ENCODE data around the gene PEX11G. TPM values are rescaled to one million over a fixed set of nuclear protein-coding genes. Genes with fewer than 3 reads are reported as not detected.
A peak's percentile ranks its signal among the peaks of the same experiment; 100 is the strongest.

The PEX11G gene
- total RNA-seq, 3 donors from 2014 or later, result 0.76 to 1.1 (median 0.90) TPM

GRCh38 chr19:7492558-7492957 is 3.7 kb upstream of the PEX11G start:
- H3K4me3 Mint-ChIP-seq, result no peak overlapping the region
- DNase-seq (no peak), ATAC-seq (no peak)
- peaks cover 8% of the 10 kb centered on the region for H3K27me3 Mint-ChIP-seq (ENCODE audit: low read depth)
- peaks cover 20% of the 10 kb centered on the region for H3K4me1 Mint-ChIP-seq (ENCODE audit: low read depth)
- no peaks in the 10 kb centered on the region for H3K36me3 Mint-ChIP-seq (ENCODE audit: insufficient read depth)
- no peaks in the 10 kb centered on the region for H3K9me3 Mint-ChIP-seq

DNA sequence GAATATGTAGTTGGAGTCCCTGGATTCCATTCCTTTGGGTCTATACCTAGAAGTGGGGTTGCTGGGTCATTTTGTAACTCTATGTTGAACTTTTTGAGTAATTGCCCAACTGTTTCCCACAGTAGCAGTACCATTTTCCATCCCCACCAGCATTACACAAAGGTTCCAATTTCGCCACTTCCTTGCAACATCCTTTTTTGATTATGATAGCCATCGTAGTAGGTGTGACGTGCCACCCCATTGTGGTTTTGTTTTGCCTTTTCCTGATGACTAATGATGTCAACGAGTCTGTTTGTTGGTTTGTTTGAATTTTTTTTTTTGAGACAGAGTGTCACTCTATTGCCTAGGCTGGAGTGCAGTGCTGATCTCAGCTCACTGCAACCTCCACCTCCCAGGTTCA is 3.3 kb upstream of the PEX11G start:
- H3K4me3 Mint-ChIP-seq, result no peak overlapping the region
- H3K4me1 Mint-ChIP-seq (ENCODE audit: low read depth), result peaks cover 20% of the 10 kb centered on the region
- ATAC-seq, result peak; percentile 23 to 24
- H3K27me3 Mint-ChIP-seq (ENCODE audit: low read depth), result peaks cover 5% of the 10 kb centered on the region
- no peaks in the 10 kb centered on the region for H3K9me3 Mint-ChIP-seq
- H3K36me3 Mint-ChIP-seq (ENCODE audit: insufficient read depth), result no peaks in the 10 kb centered on the region
- no peak for DNase-seq

- no peaks in the 10 kb centered on the region for H3K27me3 Mint-ChIP-seq (ENCODE audit: low read depth)
- H3K4me3 Mint-ChIP-seq, result peak overlapping the region; percentile 83
- ATAC-seq, result no peak
- no peak for DNase-seq
- peaks cover 20% of the 10 kb centered on the region for H3K4me1 Mint-ChIP-seq (ENCODE audit: low read depth)
- H3K9me3 Mint-ChIP-seq, result no peaks in the 10 kb centered on the region
- H3K36me3 Mint-ChIP-seq (ENCODE audit: insufficient read depth), result no peaks in the 10 kb centered on the region
Observed at GRCh38 chr19:7489609-7490044, 792 bp upstream of the PEX11G start.

GRCh38 chr19:7486923-7487322 is 1.9 kb downstream of the PEX11G start:
- Mint-ChIP-seq H3K36me3 (ENCODE audit: insufficient read depth) (no peaks in the 10 kb centered on the region), H3K4me3 (no peak overlapping the region), H3K27me3 (ENCODE audit: low read depth) (no peaks in the 10 kb centered on the region), H3K4me1 (ENCODE audit: low read depth) (peaks cover 18% of the 10 kb centered on the region), H3K9me3 (no peaks in the 10 kb centered on the region)
- DNase-seq (no peak), ATAC-seq (no peak)

- no peak for ATAC-seq
- Mint-ChIP-seq H3K4me1 (ENCODE audit: low read depth) (peaks cover 6% of the 10 kb centered on the region), H3K4me3 (no peak overlapping the region), H3K27me3 (ENCODE audit: low read depth) (no peaks in the 10 kb centered on the region), H3K36me3 (ENCODE audit: insufficient read depth) (no peaks in the 10 kb centered on the region), H3K9me3 (no peaks in the 10 kb centered on the region)
- DNase-seq, result no peak
Observed at GRCh38 chr19:7483720-7484201, 5.1 kb downstream of the PEX11G start.

DNA sequence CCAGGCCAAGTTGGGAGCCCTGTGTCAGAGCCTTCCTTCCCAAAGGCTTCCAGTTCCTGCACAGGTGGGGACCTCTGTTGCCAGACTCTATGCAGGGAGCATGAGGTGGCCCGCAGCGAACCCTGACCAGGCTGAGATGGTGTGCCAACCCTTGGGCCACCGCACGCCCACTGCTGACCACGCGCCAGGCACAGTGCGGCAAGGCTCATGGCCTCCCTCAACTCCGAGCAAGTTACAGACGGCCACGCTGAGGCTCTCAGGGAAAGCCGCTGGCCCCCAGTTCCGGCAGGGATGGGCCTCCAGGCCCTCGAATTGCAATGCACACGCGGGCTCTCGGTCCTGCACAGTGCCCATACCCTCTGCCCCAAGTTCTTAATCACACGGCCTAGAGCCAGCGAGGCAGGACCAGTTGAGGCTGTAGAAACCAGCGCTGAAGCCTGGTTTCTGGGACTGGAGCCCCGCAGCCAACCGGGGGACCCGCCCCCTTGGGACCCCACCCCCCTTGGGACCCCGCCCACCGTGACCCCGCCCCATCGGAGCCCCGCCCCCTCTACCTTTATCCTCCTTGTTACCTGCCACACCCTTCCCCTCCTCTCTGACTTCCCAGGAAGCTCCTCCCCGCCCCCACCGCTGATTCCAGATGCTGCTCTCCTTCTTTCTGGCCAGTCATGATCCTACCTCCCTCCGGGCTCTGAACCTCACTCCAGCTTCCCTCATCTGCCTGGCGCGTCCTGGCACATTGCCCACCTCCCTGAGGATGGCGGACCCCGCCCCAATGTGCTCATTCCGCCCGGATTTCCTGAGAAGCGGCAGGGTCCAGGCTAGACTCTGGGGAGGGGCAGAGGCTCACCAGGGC is 6.0 kb downstream of the PEX11G start:
- DNase-seq (no peak), ATAC-seq (peak in 1 of 2 donors; percentile 58)
- no peaks in the 10 kb centered on the region for H3K36me3 Mint-ChIP-seq (ENCODE audit: insufficient read depth)
- no peak overlapping the region for H3K4me3 Mint-ChIP-seq
- no peaks in the 10 kb centered on the region for H3K9me3 Mint-ChIP-seq
- H3K4me1 Mint-ChIP-seq (ENCODE audit: low read depth), result peaks cover 6% of the 10 kb centered on the region
- no peaks in the 10 kb centered on the region for H3K27me3 Mint-ChIP-seq (ENCODE audit: low read depth)

- Mint-ChIP-seq H3K9me3 (no peaks in the 10 kb centered on the region), H3K36me3 (ENCODE audit: insufficient read depth) (no peaks in the 10 kb centered on the region), H3K4me3 (no peak overlapping the region), H3K4me1 (ENCODE audit: low read depth) (peaks cover 6% of the 10 kb centered on the region), H3K27me3 (ENCODE audit: low read depth) (no peaks in the 10 kb centered on the region)
- DNase-seq, result no peak
- no peak for ATAC-seq
Observed at GRCh38 chr19:7480970-7481255, 7.9 kb downstream of the PEX11G start.

GRCh38 chr19:7480222-7480969 is 8.4 kb downstream of the PEX11G start:
- no peak overlapping the region for H3K4me3 Mint-ChIP-seq
- ATAC-seq, result no peak
- H3K4me1 Mint-ChIP-seq (ENCODE audit: low read depth), result peaks cover 6% of the 10 kb centered on the region
- no peak for DNase-seq
- no peaks in the 10 kb centered on the region for H3K27me3 Mint-ChIP-seq (ENCODE audit: low read depth)
- no peaks in the 10 kb centered on the region for H3K9me3 Mint-ChIP-seq
- no peaks in the 10 kb centered on the region for H3K36me3 Mint-ChIP-seq (ENCODE audit: insufficient read depth)

DNA sequence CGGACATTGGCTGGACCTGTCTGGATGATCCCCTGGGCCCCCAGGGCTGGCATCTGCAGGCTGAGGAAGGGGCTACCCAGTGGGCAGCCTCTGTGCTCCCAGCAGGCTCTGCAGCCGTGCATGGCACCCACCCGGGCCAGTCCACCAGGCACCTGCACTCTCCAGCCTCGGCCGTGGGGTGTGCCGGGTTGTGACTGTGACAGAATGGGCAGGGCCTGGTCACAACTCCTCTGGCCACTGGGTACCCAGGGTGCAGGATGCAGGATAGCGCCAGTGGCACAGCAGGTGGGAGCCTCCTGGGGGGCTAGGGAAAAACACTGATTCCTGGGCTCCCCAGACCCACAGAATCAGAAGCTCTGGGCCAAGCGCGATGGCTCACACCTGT is 10.0 kb downstream of the PEX11G start:
- no peaks in the 10 kb centered on the region for H3K36me3 Mint-ChIP-seq (ENCODE audit: insufficient read depth)
- no peaks in the 10 kb centered on the region for H3K9me3 Mint-ChIP-seq
- H3K4me1 Mint-ChIP-seq (ENCODE audit: low read depth), result peaks cover 6% of the 10 kb centered on the region
- no peak for ATAC-seq
- H3K4me3 Mint-ChIP-seq, result no peak overlapping the region
- no peaks in the 10 kb centered on the region for H3K27me3 Mint-ChIP-seq (ENCODE audit: low read depth)
- DNase-seq, result no peak

DNA sequence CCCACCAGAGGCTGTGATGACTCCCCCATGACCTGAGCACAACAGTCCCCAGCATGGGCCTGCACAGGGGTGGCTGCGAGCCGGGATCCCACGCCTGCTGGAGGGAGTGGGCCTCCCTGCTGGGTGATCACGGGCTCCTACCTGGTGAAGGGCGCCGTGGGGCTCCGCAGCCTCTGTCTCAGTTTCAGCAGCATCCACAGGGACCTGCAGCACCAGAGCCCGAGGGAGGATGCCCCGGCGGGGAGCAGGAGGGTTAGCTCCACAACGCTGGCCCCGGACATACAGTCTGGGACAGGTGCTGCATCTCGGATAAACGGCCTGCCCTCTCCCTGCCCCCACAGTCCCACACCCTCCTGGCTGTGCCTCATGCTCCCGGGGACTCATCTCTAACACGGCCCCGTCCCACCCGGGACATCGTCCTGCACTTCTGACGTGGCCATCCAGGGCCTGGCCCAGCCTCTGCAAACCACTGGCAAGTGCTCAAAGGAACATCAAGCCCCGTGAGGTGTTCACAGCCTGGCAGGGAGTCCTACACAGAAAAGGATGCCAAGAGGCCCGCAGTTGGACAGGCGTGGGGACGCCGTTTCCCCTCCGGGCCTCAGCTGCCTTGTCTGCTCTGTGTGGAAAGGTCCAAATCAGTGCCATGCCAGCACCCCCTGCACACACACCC is 10.5 kb downstream of the PEX11G start:
- DNase-seq, result no peak
- no peak for ATAC-seq
- Mint-ChIP-seq H3K4me1 (ENCODE audit: low read depth) (peaks cover 3% of the 10 kb centered on the region), H3K9me3 (no peaks in the 10 kb centered on the region), H3K4me3 (no peak overlapping the region), H3K36me3 (ENCODE audit: insufficient read depth) (no peaks in the 10 kb centered on the region), H3K27me3 (ENCODE audit: low read depth) (no peaks in the 10 kb centered on the region)

DNA sequence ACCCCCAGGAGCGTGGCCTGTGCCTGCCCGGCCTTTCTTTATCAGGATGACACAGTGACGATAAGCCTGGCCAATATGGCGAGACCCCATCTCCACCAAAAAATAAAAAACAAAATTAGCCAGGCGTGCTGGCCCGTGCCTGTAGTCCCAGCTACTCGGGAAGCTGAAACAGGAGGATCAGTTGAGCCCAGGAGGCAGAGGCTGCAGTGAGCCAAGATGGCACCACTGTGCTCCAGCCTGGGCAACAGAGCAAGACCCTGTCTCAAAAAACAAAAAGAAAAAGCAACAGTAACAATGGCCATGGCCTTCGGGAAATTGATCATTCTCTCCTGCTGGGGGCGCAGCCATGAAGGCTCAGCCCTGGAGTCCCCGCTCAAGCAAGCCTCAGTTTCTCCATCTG is 11.1 kb downstream of the PEX11G start:
- H3K9me3 Mint-ChIP-seq, result no peaks in the 10 kb centered on the region
- no peaks in the 10 kb centered on the region for H3K36me3 Mint-ChIP-seq (ENCODE audit: insufficient read depth)
- DNase-seq (no peak), ATAC-seq (no peak)
- H3K4me3 Mint-ChIP-seq, result no peak overlapping the region
- no peaks in the 10 kb centered on the region for H3K4me1 Mint-ChIP-seq (ENCODE audit: low read depth)
- H3K27me3 Mint-ChIP-seq (ENCODE audit: low read depth), result no peaks in the 10 kb centered on the region

DNA sequence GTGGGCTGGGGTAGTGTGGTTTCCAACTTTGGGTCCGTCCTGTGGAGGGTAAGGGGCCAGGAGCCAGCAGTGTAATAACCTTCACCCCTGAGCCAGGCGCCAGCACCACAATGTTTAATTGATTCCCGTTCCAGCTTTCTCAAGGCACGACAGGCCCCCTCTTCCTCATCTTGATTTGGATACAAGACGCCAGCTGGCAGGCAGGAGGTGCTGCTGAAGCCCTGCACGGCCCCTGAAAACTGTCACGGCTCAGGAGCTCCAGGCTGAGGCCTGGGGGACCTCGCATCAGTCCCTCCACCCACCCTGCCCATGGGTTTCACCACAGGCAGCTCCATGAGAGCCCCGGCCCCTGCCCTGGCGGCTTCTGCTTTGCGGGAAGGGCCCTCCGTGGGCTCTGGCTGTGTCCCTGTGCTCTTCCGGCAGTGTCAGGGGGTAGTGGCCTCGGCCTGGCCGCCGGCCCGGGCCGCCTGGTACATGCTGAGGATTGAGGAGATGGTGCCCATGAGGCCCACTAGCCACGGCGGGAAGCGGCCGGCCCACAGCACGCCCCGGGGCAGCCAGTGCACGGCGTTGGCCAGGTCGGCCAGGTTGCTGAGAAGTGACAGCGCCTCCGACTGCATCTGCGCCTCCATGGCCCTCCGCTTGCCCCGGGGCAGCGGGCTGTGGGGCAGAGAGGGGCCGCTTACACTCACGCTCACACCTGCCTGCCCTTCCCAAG is 11.9 kb downstream of the PEX11G start:
- H3K27me3 Mint-ChIP-seq (ENCODE audit: low read depth), result no peaks in the 10 kb centered on the region
- H3K4me1 Mint-ChIP-seq (ENCODE audit: low read depth), result no peaks in the 10 kb centered on the region
- H3K36me3 Mint-ChIP-seq (ENCODE audit: insufficient read depth), result no peaks in the 10 kb centered on the region
- no peak overlapping the region for H3K4me3 Mint-ChIP-seq
- no peaks in the 10 kb centered on the region for H3K9me3 Mint-ChIP-seq
- DNase-seq (no peak), ATAC-seq (no peak)

GRCh38 chr19:7476241-7476640 is 12.6 kb downstream of the PEX11G start:
- Mint-ChIP-seq H3K36me3 (ENCODE audit: insufficient read depth) (peaks cover 2% of the 10 kb centered on the region), H3K4me3 (no peak overlapping the region), H3K27me3 (ENCODE audit: low read depth) (no peaks in the 10 kb centered on the region)

DNA sequence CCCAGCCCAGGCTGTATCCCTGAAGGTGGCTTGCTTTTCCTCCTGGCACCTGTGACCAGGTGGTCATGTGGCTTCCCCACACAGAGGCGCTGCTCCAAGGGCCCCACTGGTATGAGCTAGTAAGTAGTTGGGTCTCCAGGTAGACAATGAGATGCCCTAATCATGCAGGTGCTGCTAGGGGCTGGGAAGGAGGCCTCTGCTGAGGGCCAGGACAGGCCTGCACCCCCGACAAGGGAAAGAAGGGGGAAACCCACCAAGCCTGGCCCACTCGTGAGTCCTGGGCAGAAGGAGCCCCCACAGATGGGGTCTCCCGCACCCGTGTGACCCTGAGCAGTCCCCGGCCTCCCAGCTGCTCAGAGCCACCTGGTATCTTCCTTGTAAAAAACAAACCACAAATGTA is 13.2 kb downstream of the PEX11G start:
- no peaks in the 10 kb centered on the region for H3K9me3 Mint-ChIP-seq
- H3K36me3 Mint-ChIP-seq (ENCODE audit: insufficient read depth), result peaks cover 2% of the 10 kb centered on the region
- no peaks in the 10 kb centered on the region for H3K4me1 Mint-ChIP-seq (ENCODE audit: low read depth)
- no peak overlapping the region for H3K4me3 Mint-ChIP-seq
- no peak for DNase-seq
- peak in 1 of 2 donors; percentile 4 for ATAC-seq
- H3K27me3 Mint-ChIP-seq (ENCODE audit: low read depth), result no peaks in the 10 kb centered on the region

More at GRCh38 chr19:7476241-7476640, 12.6 kb downstream of the PEX11G start:
- H3K9me3 Mint-ChIP-seq, result no peaks in the 10 kb centered on the region
- H3K4me1 Mint-ChIP-seq (ENCODE audit: low read depth), result no peaks in the 10 kb centered on the region
- ATAC-seq (peak in 1 of 2 donors; percentile 8), DNase-seq (no peak)

Data from activated T-cell treated with anti-CD3 and anti-CD28 coated beads, Interleukin-2, amount 50 U/mL, for 4 hours (primary cell).